Measurements from ENCODE around the gene SLC49A3. TPM values are rescaled to one million over a fixed set of nuclear protein-coding genes. Genes with fewer than 3 reads are reported as not detected.

SLC49A3 gene
- total and polyA plus RNA-seq, 10 of the 15 experiments (the other 5 are each of a cell fraction or from before 2014, with no cell fraction given): 0.09 to 0.85 (median 0.18) TPM; not detected in 4

GRCh38 chr4:637536-638280 lies 51.2 kb downstream of the SLC49A3 start:
- DNase-seq (ENCODE audit: low read depth, low spot score) (no peak), FAIRE-seq (no peak), ATAC-seq (no peak)
- CTCF ChIA-PET: no interaction called here
- H3K79me2 ChIP-seq (ENCODE audit: control insufficient read depth, insufficient read depth, low read length): no peaks in the 10 kb centered on the region
- H4K20me1 ChIP-seq (ENCODE audit: control insufficient read depth, insufficient read depth): no peaks in the 10 kb centered on the region
- H2AFZ ChIP-seq (ENCODE audit: control insufficient read depth, low read depth, low read length): no peak overlapping the region
- intact Hi-C loops (cut with micrococcal nuclease; ENCODE audit: unreplicated experiment): no loop called here
- TF ChIP-seq RELB (IDR thresholded peaks at IDR 0.05; ENCODE audit: low read depth): no peak
- no peak for TF ChIP-seq KAT2A (conservative IDR thresholded peaks at IDR 0.05; ENCODE audit: control insufficient read depth, low read depth, low read length)
- H3K9ac ChIP-seq (ENCODE audit: control insufficient read depth, insufficient read depth, low read length): no peak overlapping the region
- H3K27me3 ChIP-seq (replicated peaks in 1 of 2; ENCODE audit: control insufficient read depth in 2 of 2, insufficient read depth in 2 of 2, low read length in 1 of 2): no peaks in the 10 kb centered on the region
- no peaks in the 10 kb centered on the region; the same call in 2 of the 3 replicates for H3K9me3 ChIP-seq (replicated peaks; ENCODE audit: control insufficient read depth, insufficient read depth, low read length)
- 76% methylated on average over 32 of the region's 32 CpGs for WGBS (ENCODE audit: insufficient coverage, insufficient replicate concordance, low lambda C conversion rate, missing lambda C conversion rate)
- no peaks in the 10 kb centered on the region for H3K36me3 ChIP-seq (ENCODE audit: control insufficient read depth in 2 of 2, insufficient read depth in 2 of 2, low read length in 1 of 2)
- H3K4me3 ChIP-seq: no peak overlapping the region
- SMC1A ChIA-PET (ENCODE audit: uncharacterized antibody, unreplicated experiment): no interaction called here
- no peak overlapping the region for H3K27ac ChIP-seq (ENCODE audit: control insufficient read depth, insufficient read depth)
- POLR2A ChIA-PET: no interaction called here
- no peak overlapping the region for H3K4me2 ChIP-seq (ENCODE audit: control insufficient read depth, insufficient read depth)
- RAD21 ChIA-PET (ENCODE audit: unreplicated experiment): no interaction called here
- no TSS peak for BruUV-seq (replicated peaks)
- H3K4me1 ChIP-seq (ENCODE audit: control insufficient read depth, insufficient read depth, low read length): no peaks in the 10 kb centered on the region
- in situ Hi-C loops (cut with MboI): no loop called here

GRCh38 chr4:636628-637159 lies 52.3 kb downstream of the SLC49A3 start:
- Histone ChIP-seq H3K9ac (ENCODE audit: control insufficient read depth, insufficient read depth, low read length) (no peak overlapping the region), H3K27me3 (replicated peaks in 1 of 2; ENCODE audit: control insufficient read depth in 2 of 2, insufficient read depth in 2 of 2, low read length in 1 of 2) (no peaks in the 10 kb centered on the region), H3K27ac (ENCODE audit: control insufficient read depth, insufficient read depth) (no peak overlapping the region), H4K20me1 (ENCODE audit: control insufficient read depth, insufficient read depth) (no peaks in the 10 kb centered on the region), H3K4me3 (no peak overlapping the region), H3K9me3 (replicated peaks; ENCODE audit: control insufficient read depth, insufficient read depth, low read length) (peaks cover 3% of the 10 kb centered on the region; the same call in 2 of the 3 replicates), H3K4me1 (ENCODE audit: control insufficient read depth, insufficient read depth, low read length) (no peaks in the 10 kb centered on the region), H2AFZ (ENCODE audit: control insufficient read depth, low read depth, low read length) (no peak overlapping the region), H3K36me3 (ENCODE audit: control insufficient read depth in 2 of 2, insufficient read depth in 2 of 2, low read length in 1 of 2) (no peaks in the 10 kb centered on the region), H3K4me2 (ENCODE audit: control insufficient read depth, insufficient read depth) (no peak overlapping the region), H3K79me2 (ENCODE audit: control insufficient read depth, insufficient read depth, low read length) (no peaks in the 10 kb centered on the region)
- WGBS (ENCODE audit: insufficient coverage, insufficient replicate concordance, low lambda C conversion rate, missing lambda C conversion rate): 38% methylated on average over 13 of the region's 13 CpGs
- no TSS peak for BruUV-seq (replicated peaks)
- RAD21 ChIA-PET (ENCODE audit: unreplicated experiment): no interaction called here
- FAIRE-seq (no peak), DNase-seq (ENCODE audit: low read depth, low spot score) (no peak), ATAC-seq (no peak)
- POLR2A ChIA-PET: no interaction called here
- intact Hi-C loops (cut with micrococcal nuclease; ENCODE audit: unreplicated experiment) (no loop called here), in situ Hi-C loops (cut with MboI) (no loop called here)
- CTCF ChIA-PET: no interaction called here
- SMC1A ChIA-PET (ENCODE audit: uncharacterized antibody, unreplicated experiment): no interaction called here
- TF ChIP-seq ZNF217 (IDR thresholded peaks at IDR 0.05): no peak
- TF ChIP-seq CTCF (IDR thresholded peaks at IDR 0.05 in 2 of 3, conservative IDR thresholded peaks at IDR 0.05 in 1 of 3; ENCODE audit: control insufficient read depth in 2 of 3, extremely low read depth in 1 of 3, insufficient read depth in 1 of 3, low read depth in 3 of 3, low read length in 3 of 3): no peak
- TF ChIP-seq POLR2A (IDR thresholded peaks at IDR 0.05; ENCODE audit: low read depth, low read length): no peak
- no peak for TF ChIP-seq RBBP5 (conservative IDR thresholded peaks at IDR 0.05)
- no peak for TF ChIP-seq MTA3 (IDR thresholded peaks at IDR 0.05; ENCODE audit: borderline replicate concordance, low read length)
- no peak for TF ChIP-seq ASH2L (IDR thresholded peaks at IDR 0.05; ENCODE audit: borderline replicate concordance, low read depth)
- TF ChIP-seq NFYB (IDR thresholded peaks at IDR 0.05; ENCODE audit: insufficient read depth, low read depth, low read length): no peak
- TF ChIP-seq RAD51 (IDR thresholded peaks at IDR 0.05): no peak
- no peak for TF ChIP-seq RB1 (IDR thresholded peaks at IDR 0.05; ENCODE audit: borderline replicate concordance)
- TF ChIP-seq EGR1 (IDR thresholded peaks at IDR 0.05; ENCODE audit: borderline replicate concordance in 1 of 2, low read depth in 2 of 2, low read length in 2 of 2): no peak

All from GM12878 (cell line).